Motor neuron (in vitro differentiated cells): Measurements from ENCODE around the gene B3GALT6. TPM values are rescaled to one million over a fixed set of nuclear protein-coding genes. Genes with fewer than 3 reads are reported as not detected.

Experiments
- ATAC-seq, 8 experiments: fragments of 200-7000 bp; cut with Tn5 transposase; replicated peaks in 6 of 8; 2 replicates each; pipeline ENCODE4 v1.8.0; 2021; ENCODE audit warnings: mild to moderate bottlenecking in 8 of 8, moderate library complexity in 8 of 8
- H3K27ac ChIP-seq, 2 donors: fragments of 250-450 bp; sonication (Bioruptor Pico); 2 replicates each; pipeline ENCODE4 v1.9.0; 2021; ENCODE audit warnings: antibody characterized with exemption in 2 of 2, mild to moderate bottlenecking in 2 of 2, moderate library complexity in 1 of 2
- H3K4me1 ChIP-seq, 2 donors: fragments of 250-450 bp; sonication (Bioruptor Pico); replicated peaks in 1 of 2; 2 replicates each; pipeline ENCODE4 v1.6.1; 2021; ENCODE audit warnings: antibody characterized with exemption in 2 of 2, mild to moderate bottlenecking in 2 of 2, moderate library complexity in 1 of 2
- H3K4me3 ChIP-seq, 5 donors: fragments of 250-450 bp; sonication (Bioruptor Pico); 2 replicates each; pipeline ENCODE4 v1.9.0; 2021; ENCODE audit warnings: antibody characterized with exemption in 5 of 5, mild to moderate bottlenecking in 5 of 5, moderate library complexity in 4 of 5
- WGBS, 10 experiments: fragments of 450-650 bp; shearing (Covaris generic); methylation state at CpG; one replicate each; pipeline ENCODE4 v1.0.0; 2022; 5-methylcytosine and 5-hydroxymethylcytosine counted together
- in situ Hi-C, 9 experiments: fragments of 400-800 bp; cut with MboI; loops; one replicate each; pipeline ENCODE4 v1.15.0; 2021; ENCODE audit warnings: low sequenced_read_pairs in 9 of 9, low pct_unique_long_range_greater_than_20kb in 2 of 9; ENCODE audit not compliant: unreplicated experiment in 9 of 9
- total RNA-seq, 8 experiments: library from RNA; unstranded; fragments of 300-600 nt; gene quantifications; 2 replicates each; pipeline versions ENCODE4 v1.2.3 to v1.2.4, GENCODE V29; 2022

Gene B3GALT6
- total RNA-seq, 8 experiments from 2014 or later: 9.7 to 36.9 (median 19.7) TPM

GRCh38 chr1:1262758-1263157 is 30.7 kb downstream of the B3GALT6 start:
- H3K4me3 ChIP-seq: no peak overlapping the region
- WGBS, 10 experiments: 80 to 100% (median 96%) methylated on average over 1 to 7 of the region's 8 CpGs; no CpG with 5 or more reads in 3 of the 10 experiments
- no peak for ATAC-seq
- H3K4me1 ChIP-seq: no peaks in the 10 kb centered on the region
- no peak overlapping the region for H3K27ac ChIP-seq
- in situ Hi-C loops: loop anchor here in 3 of 9 experiments (25.0 kb wide), 2 partner anchors 100 to 250 kb away; partner anchors contain the start of genes AGRN (in 2 of the 3), HES4 (in 2 of the 3), ISG15 (in 2 of the 3) and TTLL10 (in 1 of the 3)

GRCh38 chr1:1264026-1264425 is 32.0 kb downstream of the B3GALT6 start:
- in situ Hi-C loops: loop anchor here in 3 of 9 experiments (25.0 kb wide), 2 partner anchors 102 to 252 kb away; partner anchors contain the start of genes AGRN (in 2 of the 3), HES4 (in 2 of the 3), ISG15 (in 2 of the 3) and TTLL10 (in 1 of the 3)
- WGBS, 10 experiments: 83 to 100% (median 89%) methylated on average over 1 to 9 of the region's 9 CpGs; no CpG with 5 or more reads in 3 of the 10 experiments

GRCh38 chr1:1264868-1265272 is 32.8 kb downstream of the B3GALT6 start:
- no peak overlapping the region for H3K27ac ChIP-seq
- H3K4me3 ChIP-seq: no peak overlapping the region
- peak in 5 of 8 experiments; percentile 3 to 66 (median 54) for ATAC-seq
- H3K4me1 ChIP-seq: no peaks in the 10 kb centered on the region
- WGBS, 10 experiments: 20 to 100% (median 92%) methylated on average over 1 to 10 of the region's 10 CpGs
- in situ Hi-C loops: loop anchor here in 3 of 9 experiments (25.0 kb wide), 2 partner anchors 103 to 253 kb away; partner anchors contain the start of genes AGRN (in 2 of the 3), HES4 (in 2 of the 3), ISG15 (in 2 of the 3) and TTLL10 (in 1 of the 3)

More at GRCh38 chr1:1264026-1264425, 32.0 kb downstream of the B3GALT6 start:
- no peak overlapping the region for H3K4me3 ChIP-seq
- H3K4me1 ChIP-seq: no peaks in the 10 kb centered on the region
- no peak overlapping the region for H3K27ac ChIP-seq
- no peak for ATAC-seq

- H3K4me1 ChIP-seq: peaks cover 19 to 20% of the 10 kb centered on the region in 2 donors
- no peak overlapping the region for H3K4me3 ChIP-seq
- peak in 3 of 8 experiments; percentile 12 to 25 (median 23) for ATAC-seq
- in situ Hi-C loops: loop anchor here in 3 of 9 experiments (25.0 kb wide), 2 partner anchors 105 to 255 kb away; partner anchors contain the start of genes AGRN (in 2 of the 3), HES4 (in 2 of the 3), ISG15 (in 2 of the 3) and TTLL10 (in 1 of the 3)
- H3K27ac ChIP-seq: no peak overlapping the region
- WGBS, 10 experiments: 94 to 100% (median 96%) methylated on average over 3 to 19 of the region's 39 CpGs; no CpG with 5 or more reads in 5 of the 10 experiments
These were observed 35.6 kb downstream of the B3GALT6 start for GRCh38 chr1:1267488-1268283.

- Histone ChIP-seq H3K4me1 (peaks cover 20% of the 10 kb centered on the region in 2 donors), H3K4me3 (no peak overlapping the region), H3K27ac (no peak overlapping the region)
- no peak for ATAC-seq
- 94 to 100% (median 98%) methylated on average over 5 to 13 of the region's 13 CpGs; no CpG with 5 or more reads in 5 of the 10 experiments for WGBS, 10 experiments
- in situ Hi-C loops: loop anchor here in 3 of 9 experiments (25.0 kb wide), 2 partner anchors 106 to 256 kb away; partner anchors contain the start of genes AGRN (in 2 of the 3), HES4 (in 2 of the 3), ISG15 (in 2 of the 3) and TTLL10 (in 1 of the 3)
These were observed 36.2 kb downstream of the B3GALT6 start for GRCh38 chr1:1268284-1268682.

- peak in 3 of 8 experiments; percentile 24 to 71 (median 70) for ATAC-seq
These were observed 38.8 kb downstream of the B3GALT6 start for GRCh38 chr1:1270813-1271212.

GRCh38 chr1:1272341-1273208 is 40.5 kb downstream of the B3GALT6 start:
- peaks cover 26 to 27% of the 10 kb centered on the region in 2 donors for H3K4me1 ChIP-seq
- ATAC-seq: peak in 1 of 8 experiments; percentile 0
- 19 to 82% (median 52%) methylated on average over 3 to 19 of the region's 43 CpGs; no CpG with 5 or more reads in 2 of the 10 experiments for WGBS, 10 experiments
- in situ Hi-C loops: loop anchor here in 3 of 9 experiments (25.0 kb wide), 2 partner anchors 110 to 260 kb away; partner anchors contain the start of genes AGRN (in 2 of the 3), HES4 (in 2 of the 3), ISG15 (in 2 of the 3) and TTLL10 (in 1 of the 3)
- H3K4me3 ChIP-seq: peak overlapping the region; percentile 86 to 98 (median 96)
- peak overlapping the region; percentile 89 to 95 for H3K27ac ChIP-seq

More at GRCh38 chr1:1270813-1271212, 38.8 kb downstream of the B3GALT6 start:
- peaks cover 26 to 27% of the 10 kb centered on the region in 2 donors for H3K4me1 ChIP-seq
- in situ Hi-C loops: loop anchor here in 3 of 9 experiments (25.0 kb wide), 2 partner anchors 109 to 259 kb away; partner anchors contain the start of genes AGRN (in 2 of the 3), HES4 (in 2 of the 3), ISG15 (in 2 of the 3) and TTLL10 (in 1 of the 3)
- WGBS, 10 experiments: 0 to 100% (median 90%) methylated on average over 1 to 6 of the region's 7 CpGs; no CpG with 5 or more reads in 4 of the 10 experiments
- no peak overlapping the region for H3K27ac ChIP-seq
- H3K4me3 ChIP-seq: no peak overlapping the region

- WGBS, 10 experiments: 0% methylated on average over 8 to 11 of the region's 31 CpGs; no CpG with 5 or more reads in 8 of the 10 experiments
- ATAC-seq: peak in 3 of 8 experiments; percentile 1 to 2 (median 2)
- in situ Hi-C loops: loop anchor here in 3 of 9 experiments (25.0 kb wide), 2 partner anchors 111 to 261 kb away; partner anchors contain the start of genes AGRN (in 2 of the 3), HES4 (in 2 of the 3), ISG15 (in 2 of the 3) and TTLL10 (in 1 of the 3)
- Histone ChIP-seq H3K4me1 (peaks cover 26 to 27% of the 10 kb centered on the region in 2 donors), H3K4me3 (peak overlapping the region; percentile 86 to 98 (median 96)), H3K27ac (peak overlapping the region; percentile 89 to 95)
These were observed 41.1 kb downstream of the B3GALT6 start for GRCh38 chr1:1273209-1273511.

GRCh38 chr1:1273512-1274298 is 41.7 kb downstream of the B3GALT6 start, which contains the start of gene UBE2J2:
TSS of gene UBE2J2 (minus strand) at chr1:1273854. CDS start at chr1:1267992, 5,862 bp downstream.
- Histone ChIP-seq H3K4me1 (peaks cover 26 to 27% of the 10 kb centered on the region in 2 donors), H3K4me3 (peak within 1 kb of the TSS; percentile 86 to 98 (median 96)), H3K27ac (peak within 1 kb of the TSS; percentile 89 to 95)
- in situ Hi-C loops: loop anchor here in 3 of 9 experiments (25.0 kb wide), 2 partner anchors 111 to 261 kb away; partner anchors contain the start of genes AGRN (in 2 of the 3), HES4 (in 2 of the 3), ISG15 (in 2 of the 3) and TTLL10 (in 1 of the 3)
- 0% methylated on average over 7 of the region's 105 CpGs; no CpG with 5 or more reads in 9 of the 10 experiments for WGBS, 10 experiments
- ATAC-seq: peak; percentile 52 to 95 (median 92)

- 40 to 79% (median 52%) methylated on average over 2 to 10 of the region's 31 CpGs; no CpG with 5 or more reads in 6 of the 10 experiments for whole genome bisulfite sequencing, 10 experiments
- Histone ChIP-seq H3K4me3 (peak overlapping the region; percentile 86 to 98 (median 96)), H3K4me1 (peaks cover 26 to 27% of the 10 kb centered on the region in 2 donors), H3K27ac (peak overlapping the region; percentile 53 to 95)
- in situ Hi-C loops: loop anchor here in 3 of 9 experiments (25.0 kb wide), 2 partner anchors 112 to 262 kb away; partner anchors contain the start of genes AGRN (in 2 of the 3), HES4 (in 2 of the 3), ISG15 (in 2 of the 3) and TTLL10 (in 1 of the 3)
- ATAC-seq: no peak
These were observed 42.4 kb downstream of the B3GALT6 start for GRCh38 chr1:1274299-1274930.
